ENCODE measurements around the gene PAX7.

DNA sequence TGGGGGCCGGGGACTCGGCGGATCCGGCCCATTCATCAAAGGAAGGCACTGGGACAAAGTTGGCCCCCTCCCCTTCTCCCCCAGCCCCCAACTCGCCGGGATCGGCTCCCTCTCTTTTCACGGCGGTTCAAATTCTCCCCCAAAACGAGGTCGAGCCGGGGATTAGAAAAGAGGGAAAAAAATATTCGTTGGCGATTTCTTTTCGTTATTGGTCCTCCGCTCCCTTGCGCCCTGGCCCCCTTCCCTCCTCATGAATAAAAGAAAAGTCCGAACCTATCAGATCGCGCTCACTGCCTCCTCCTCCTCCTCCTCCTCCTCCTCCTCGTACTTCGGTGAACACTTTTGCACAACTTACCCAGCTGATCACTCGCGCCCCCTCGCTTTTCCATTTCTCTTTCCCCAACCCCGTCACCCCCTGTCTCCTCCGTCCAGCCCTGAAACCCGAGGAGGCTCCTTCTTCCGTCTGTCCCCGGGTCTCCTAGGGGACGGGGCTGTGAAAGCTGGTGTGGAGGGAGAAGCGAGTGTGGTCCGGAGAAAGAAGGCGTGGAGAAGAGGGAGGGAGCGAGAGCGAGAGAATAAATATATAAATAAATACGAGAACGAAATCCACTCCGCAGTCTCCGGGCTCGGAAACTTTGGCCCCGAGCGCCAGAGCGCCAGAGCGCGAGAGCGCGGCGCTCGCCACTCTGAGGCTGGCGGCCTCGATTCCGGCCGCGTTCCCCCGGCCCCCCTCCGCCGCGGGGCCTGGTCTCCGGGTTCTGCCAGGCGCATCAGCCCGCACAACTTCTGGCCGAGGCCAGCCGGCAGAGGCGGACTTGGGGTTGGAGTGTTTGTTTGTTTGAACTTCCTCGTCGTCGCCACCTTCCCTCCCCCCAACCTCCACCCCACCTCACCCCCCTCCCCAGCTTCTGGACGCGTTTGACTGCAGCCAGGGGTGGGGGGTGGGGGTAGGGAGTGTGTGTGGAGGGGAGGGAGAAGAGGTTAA is at the start of gene PAX7:
- TF ChIP-seq, protein P1, sequence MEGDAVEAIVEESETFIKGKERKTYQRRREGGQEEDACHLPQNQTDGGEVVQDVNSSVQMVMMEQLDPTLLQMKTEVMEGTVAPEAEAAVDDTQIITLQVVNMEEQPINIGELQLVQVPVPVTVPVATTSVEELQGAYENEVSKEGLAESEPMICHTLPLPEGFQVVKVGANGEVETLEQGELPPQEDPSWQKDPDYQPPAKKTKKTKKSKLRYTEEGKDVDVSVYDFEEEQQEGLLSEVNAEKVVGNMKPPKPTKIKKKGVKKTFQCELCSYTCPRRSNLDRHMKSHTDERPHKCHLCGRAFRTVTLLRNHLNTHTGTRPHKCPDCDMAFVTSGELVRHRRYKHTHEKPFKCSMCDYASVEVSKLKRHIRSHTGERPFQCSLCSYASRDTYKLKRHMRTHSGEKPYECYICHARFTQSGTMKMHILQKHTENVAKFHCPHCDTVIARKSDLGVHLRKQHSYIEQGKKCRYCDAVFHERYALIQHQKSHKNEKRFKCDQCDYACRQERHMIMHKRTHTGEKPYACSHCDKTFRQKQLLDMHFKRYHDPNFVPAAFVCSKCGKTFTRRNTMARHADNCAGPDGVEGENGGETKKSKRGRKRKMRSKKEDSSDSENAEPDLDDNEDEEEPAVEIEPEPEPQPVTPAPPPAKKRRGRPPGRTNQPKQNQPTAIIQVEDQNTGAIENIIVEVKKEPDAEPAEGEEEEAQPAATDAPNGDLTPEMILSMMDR (IDR thresholded peaks at IDR 0.05; ENCODE audit: insufficient read depth, low read length, poor library complexity, severe bottlenecking): no peak
- no peak for TF ChIP-seq EZH2phosphoT487 (conservative IDR thresholded peaks at IDR 0.05; ENCODE audit: low read length)
